Measurements from ENCODE around the gene SLF2. TPM values are rescaled to one million over a fixed set of nuclear protein-coding genes. Genes with fewer than 3 reads are reported as not detected.

The SLF2 gene
- total RNA-seq, 1 experiment from 2014 or later = 23.1 TPM

DNA sequence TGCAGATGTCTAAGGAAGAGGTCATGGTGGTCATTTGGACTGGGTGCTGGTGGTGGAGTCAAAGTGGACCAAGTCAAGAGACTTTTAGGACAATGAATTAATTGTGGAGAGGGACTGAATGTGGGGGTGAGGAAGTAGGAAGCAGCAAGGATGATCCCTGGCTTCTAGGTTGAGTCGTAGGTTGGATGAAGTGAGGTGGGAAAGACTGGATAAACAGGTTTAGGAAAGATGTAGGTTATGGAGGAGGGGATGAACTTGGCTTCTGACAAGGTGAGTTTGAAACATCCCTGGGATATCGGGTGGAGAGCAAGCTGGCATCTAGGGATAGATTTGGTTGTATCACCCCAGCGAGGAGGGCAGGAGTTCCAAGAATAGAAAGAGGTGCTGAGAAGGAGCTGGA, 64.1 kb downstream of the SLF2 start:
- Histone ChIP-seq H2BK12ac (ENCODE audit: insufficient read length, low read depth, low read length) (no peak overlapping the region), H4K5ac (ENCODE audit: insufficient read length, low read depth, low read length) (no peak overlapping the region), H3K79me2 (ENCODE audit: insufficient read depth, low read length) (no peaks in the 10 kb centered on the region), H3K23ac (ENCODE audit: insufficient read length, low read depth, low read length) (no peak overlapping the region), H2BK120ac (ENCODE audit: low read depth, low read length, poor library complexity, severe bottlenecking) (no peak overlapping the region), H3K79me1 (ENCODE audit: insufficient read depth, low read depth, low read length, poor library complexity, severe bottlenecking) (no peaks in the 10 kb centered on the region), H2AFZ (ENCODE audit: low read length) (no peak overlapping the region), H2BK5ac (ENCODE audit: insufficient read length, low read length) (no peak overlapping the region), H2BK20ac (ENCODE audit: low read depth, low read length, poor library complexity, severe bottlenecking) (no peak overlapping the region), H3K14ac (ENCODE audit: insufficient read depth, low read length) (no peak overlapping the region), H3K56ac (ENCODE audit: insufficient read length, low read depth, low read length) (no peak overlapping the region), H3K18ac (ENCODE audit: insufficient read length, low read depth, low read length) (no peak overlapping the region), H3K27ac (ENCODE audit: insufficient read length, low read depth, low read length) (no peak overlapping the region), H3K23me2 (ENCODE audit: insufficient read length, low read depth, low read length, poor library complexity, severe bottlenecking) (no peaks in the 10 kb centered on the region), H4K20me1 (ENCODE audit: control insufficient read depth, insufficient read depth, insufficient read length) (no peaks in the 10 kb centered on the region), H3K4ac (ENCODE audit: low read depth, low read length) (no peak overlapping the region), H3K4me1 (ENCODE audit: insufficient read depth, low read length) (no peaks in the 10 kb centered on the region), H3K9ac (ENCODE audit: extremely low read depth, insufficient read length, low read length) (no peak overlapping the region), H2AK5ac (ENCODE audit: insufficient read length, low read length) (no peak overlapping the region), H2BK15ac (ENCODE audit: low read depth, low read length) (no peak overlapping the region), H3K9me3 (ENCODE audit: control insufficient read depth, low read depth, low read length) (no peaks in the 10 kb centered on the region), H3K4me2 (ENCODE audit: insufficient read depth, insufficient read length, low read length) (no peak overlapping the region), H3T11ph (ENCODE audit: low read length) (no peak overlapping the region), H4K91ac (ENCODE audit: insufficient read length, low read depth, low read length) (no peak overlapping the region), H3K27me3 (ENCODE audit: insufficient read depth, low read length) (no peaks in the 10 kb centered on the region), H4K8ac (replicated peaks; ENCODE audit: insufficient read length, low read depth, low read length) (no peak overlapping the region)
- no CpG with 5 or more reads among the region's 3 CpGs for WGBS (ENCODE audit: extremely low coverage, insufficient read length, low lambda C conversion rate)
- TF ChIP-seq, protein P1, sequence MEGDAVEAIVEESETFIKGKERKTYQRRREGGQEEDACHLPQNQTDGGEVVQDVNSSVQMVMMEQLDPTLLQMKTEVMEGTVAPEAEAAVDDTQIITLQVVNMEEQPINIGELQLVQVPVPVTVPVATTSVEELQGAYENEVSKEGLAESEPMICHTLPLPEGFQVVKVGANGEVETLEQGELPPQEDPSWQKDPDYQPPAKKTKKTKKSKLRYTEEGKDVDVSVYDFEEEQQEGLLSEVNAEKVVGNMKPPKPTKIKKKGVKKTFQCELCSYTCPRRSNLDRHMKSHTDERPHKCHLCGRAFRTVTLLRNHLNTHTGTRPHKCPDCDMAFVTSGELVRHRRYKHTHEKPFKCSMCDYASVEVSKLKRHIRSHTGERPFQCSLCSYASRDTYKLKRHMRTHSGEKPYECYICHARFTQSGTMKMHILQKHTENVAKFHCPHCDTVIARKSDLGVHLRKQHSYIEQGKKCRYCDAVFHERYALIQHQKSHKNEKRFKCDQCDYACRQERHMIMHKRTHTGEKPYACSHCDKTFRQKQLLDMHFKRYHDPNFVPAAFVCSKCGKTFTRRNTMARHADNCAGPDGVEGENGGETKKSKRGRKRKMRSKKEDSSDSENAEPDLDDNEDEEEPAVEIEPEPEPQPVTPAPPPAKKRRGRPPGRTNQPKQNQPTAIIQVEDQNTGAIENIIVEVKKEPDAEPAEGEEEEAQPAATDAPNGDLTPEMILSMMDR (conservative IDR thresholded peaks at IDR 0.05) = no peak
- DNase-seq = no peak
- Mint-ChIP-seq H3K27me3 (ENCODE audit: low read depth) (no peaks in the 10 kb centered on the region; the same call in 1 of the 2 replicates), H3K36me3 (ENCODE audit: insufficient read depth in 1 of 3, low read depth in 3 of 3) (peaks cover 5 to 24% (median 17%) of the 10 kb centered on the region in 3 experiments; a peak in 6 of 7 replicates), H3K4me1 (peaks cover 9% of the 10 kb centered on the region in 2 experiments), H3K9me3 (no peaks in the 10 kb centered on the region; a peak in 1 of 5 replicates), H3K27ac (no peak overlapping the region), H3K4me3 (no peak overlapping the region; a peak in 1 of 5 replicates)

Measured in H9 (cell line).